H1 (cell line): ENCODE results near the gene TRIM62. TPM values are rescaled to one million over a fixed set of nuclear protein-coding genes. Genes with fewer than 3 reads are reported as not detected.

Source experiments
- CTCF ChIA-PET: fragments of 300-600 bp; sonication (Branson Sonifier 250); formaldehyde crosslinking; loops from one replicate; lab custom pipeline; 2021; ENCODE audit not compliant: partially characterized antibody; lab: Charles Lee
- POLR2A ChIA-PET: fragments of 300-600 bp; sonication (Branson Sonifier 250); formaldehyde crosslinking; loops from one replicate; lab custom pipeline; 2021; ENCODE audit warnings: inconsistent platforms; ENCODE audit not compliant: partially characterized antibody; lab: Charles Lee
- DNase-seq, 2 experiments: peaks; one replicate each; pipeline versions ENCODE4 v3.0.0 to v3.0.0-alpha.2; 2010 to 2022; ENCODE audit warnings: low spot score in 2 of 2, low read depth in 1 of 2, mixed read lengths in 1 of 2
- FAIRE-seq: peaks from 2 replicates; lab custom pipeline; 2011; peaks lifted over from hg19 to GRCh38; lab: Jason Lieb, UNC
- H2AFZ ChIP-seq: 2 replicates; pipeline ENCODE4 v1.8.1; 2012; ENCODE audit warnings: low read length, inconsistent platforms
- H2AK5ac ChIP-seq: 2 replicates; pipeline ENCODE4 v1.6.1; 2013; ENCODE audit warnings: low read depth, low read length
- H2BK120ac ChIP-seq: replicated peaks from 2 replicates; pipeline ENCODE3; 2013; ENCODE audit warnings: low read depth, low read length, inconsistent platforms
- H2BK12ac ChIP-seq: 2 replicates; pipeline ENCODE4 v1.6.1; 2013; ENCODE audit warnings: low read depth, low read length
- H2BK15ac ChIP-seq: 2 replicates; pipeline ENCODE4 v1.6.1; 2013; ENCODE audit warnings: low read length
- H2BK20ac ChIP-seq: 2 replicates; pipeline ENCODE4 v1.6.1; 2013; ENCODE audit warnings: low read length
- H2BK5ac ChIP-seq: 2 replicates; pipeline ENCODE4 v1.6.1; 2013; ENCODE audit warnings: low read depth, low read length
- H3K14ac ChIP-seq: 2 replicates; pipeline ENCODE4 v1.6.1; 2013; ENCODE audit warnings: inconsistent platforms; ENCODE audit not compliant: insufficient read length
- H3K18ac ChIP-seq: 2 replicates; pipeline ENCODE4 v1.6.1; 2013; ENCODE audit warnings: low read length; ENCODE audit errors: extremely low read depth
- H3K23ac ChIP-seq: 2 replicates; pipeline ENCODE4 v1.6.1; 2013; ENCODE audit warnings: inconsistent platforms; ENCODE audit not compliant: insufficient read length
- H3K23me2 ChIP-seq: 2 replicates; pipeline ENCODE4 v1.6.1; 2013; ENCODE audit warnings: low read depth, low read length
- H3K27ac ChIP-seq: 2 replicates; pipeline ENCODE4 v1.6.1; 2011; ENCODE audit warnings: low read depth, low read length, inconsistent platforms
- H3K27me3 ChIP-seq, 4 experiments: replicated peaks in 1 of 4; 1 replicate in 1 of 4; 2 replicates in 3 of 4; pipeline versions ENCODE4 v1.6.1 to v1.8.1; 2011 to 2013; ENCODE audit warnings: low read length in 3 of 4, mild to moderate bottlenecking in 3 of 4, inconsistent platforms in 2 of 4, mixed read lengths in 2 of 4, moderate library complexity in 1 of 4; ENCODE audit not compliant: control insufficient read depth in 3 of 4, insufficient read depth in 3 of 4; ENCODE audit errors: extremely low read depth in 1 of 4
- H3K36me3 ChIP-seq, 4 experiments: 2 replicates each; pipeline versions ENCODE4 v1.6.1 to v1.8.1; 2011 to 2013; ENCODE audit warnings: mild to moderate bottlenecking in 4 of 4, low read length in 3 of 4, moderate library complexity in 2 of 4, control low read depth in 1 of 4, inconsistent platforms in 1 of 4; ENCODE audit not compliant: insufficient read depth in 4 of 4, control insufficient read depth in 2 of 4
- H3K4ac ChIP-seq: replicated peaks from 2 replicates; pipeline ENCODE3; 2013; ENCODE audit warnings: low read length, low read depth, mixed read lengths, inconsistent platforms; ENCODE audit not compliant: insufficient read length
- H3K4me1 ChIP-seq, 4 experiments: replicated peaks in 1 of 4; 1 replicate in 1 of 4; 2 replicates in 3 of 4; pipeline versions ENCODE4 v1.6.1 to v1.8.1; 2011 to 2013; ENCODE audit warnings: low read length in 3 of 4, inconsistent platforms in 2 of 4, mixed read lengths in 1 of 4; ENCODE audit not compliant: insufficient read depth in 4 of 4, control insufficient read depth in 3 of 4
- H3K4me2 ChIP-seq, 2 experiments: 2 replicates each; pipeline versions ENCODE4 v1.6.1 to v1.8.1; 2011 to 2013; ENCODE audit warnings: low read depth in 2 of 2, low read length in 2 of 2, control low read depth in 1 of 2, inconsistent platforms in 1 of 2, mild to moderate bottlenecking in 1 of 2; ENCODE audit not compliant: insufficient read depth in 1 of 2
- H3K4me3 ChIP-seq, 4 experiments: fragments of 200-600, 300-600 bp in 1 of 4; sonication (generic), shearing (Covaris generic), sonication (Bioruptor Twin) in 1 of 4; 2 replicates each; pipeline versions ENCODE4 v1.5.1 to v1.8.1; 2011 to 2016; ENCODE audit warnings: low read length in 4 of 4, low read depth in 3 of 4, control low read depth in 2 of 4, inconsistent platforms in 2 of 4, mild to moderate bottlenecking in 2 of 4, mixed read lengths in 1 of 4, moderate library complexity in 1 of 4; ENCODE audit not compliant: insufficient read depth in 2 of 4; ENCODE audit errors: extremely low read depth in 1 of 4
- H3K56ac ChIP-seq: replicated peaks from 2 replicates; pipeline ENCODE3; 2013; ENCODE audit warnings: low read depth, mild to moderate bottlenecking, mixed read lengths, low read length, inconsistent platforms; ENCODE audit not compliant: insufficient read length
- H3K79me1 ChIP-seq: 2 replicates; pipeline ENCODE4 v1.6.1; 2013; ENCODE audit warnings: low read depth, low read length, control low read depth
- H3K79me2 ChIP-seq, 2 experiments: 2 replicates each; pipeline versions ENCODE4 v1.6.1 to v1.8.1; 2012 to 2013; ENCODE audit warnings: low read length in 2 of 2, mild to moderate bottlenecking in 2 of 2, inconsistent platforms in 1 of 2; ENCODE audit not compliant: insufficient read depth in 2 of 2, control insufficient read depth in 1 of 2
- H3K9ac ChIP-seq, 4 experiments: replicated peaks in 1 of 4; 1 replicate in 1 of 4; 2 replicates in 3 of 4; pipeline versions ENCODE4 v1.6.1 to v1.8.1; 2011 to 2013; ENCODE audit warnings: low read depth in 3 of 4, low read length in 3 of 4, control low read depth in 2 of 4, mild to moderate bottlenecking in 2 of 4, moderate library complexity in 2 of 4, inconsistent platforms in 1 of 4; ENCODE audit errors: extremely low read depth in 1 of 4
- H3K9me3 ChIP-seq, 2 experiments: 2 replicates each; pipeline versions ENCODE4 v1.6.1 to v1.8.1; 2012 to 2013; ENCODE audit warnings: mild to moderate bottlenecking in 2 of 2, moderate library complexity in 2 of 2, control low read depth in 1 of 2, inconsistent platforms in 1 of 2, low read depth in 1 of 2, low read length in 1 of 2, mixed read lengths in 1 of 2; ENCODE audit not compliant: insufficient read depth in 2 of 2
- H4K20me1 ChIP-seq, 2 experiments: replicated peaks in 1 of 2; 2 replicates each; pipeline versions ENCODE3 to v1.8.1; 2011 to 2013; ENCODE audit warnings: inconsistent platforms in 2 of 2, low read length in 2 of 2, mild to moderate bottlenecking in 1 of 2; ENCODE audit not compliant: insufficient read depth in 2 of 2, control insufficient read depth in 1 of 2
- H4K5ac ChIP-seq: 2 replicates; pipeline ENCODE4 v1.6.1; 2013; ENCODE audit warnings: low read length, low read depth, mixed read lengths, inconsistent platforms; ENCODE audit not compliant: insufficient read length
- H4K8ac ChIP-seq: 2 replicates; pipeline ENCODE4 v1.8.0; 2013; ENCODE audit warnings: mild to moderate bottlenecking, moderate library complexity, low read length, inconsistent platforms; ENCODE audit not compliant: insufficient read depth; ENCODE audit errors: extremely low read depth
- H4K91ac ChIP-seq: replicated peaks from 2 replicates; pipeline ENCODE3; 2013; ENCODE audit warnings: low read length, mixed read lengths, inconsistent platforms; ENCODE audit not compliant: insufficient read length
- BRCA1 ChIP-seq: IDR thresholded peaks from 2 replicates; pipeline ENCODE4 v1.6.1; 2012; ENCODE audit warnings: low read depth, low read length, improper control_type of control experiment
- MAX ChIP-seq: IDR thresholded peaks from 2 replicates; pipeline ENCODE4 v1.6.1; 2012; ENCODE audit warnings: inconsistent platforms
- SIRT6 ChIP-seq: IDR thresholded peaks from one replicate; pipeline ENCODE4 v1.7.1; 2012; ENCODE audit warnings: low read length, inconsistent platforms
- TAF7 ChIP-seq: optimal IDR thresholded peaks from 2 replicates; pipeline ENCODE3; 2011; ENCODE audit warnings: low read depth, mild to moderate bottlenecking, inconsistent platforms, low read length, moderate library complexity, borderline replicate concordance
- WGBS, 2 experiments: shearing (Covaris generic) in 1 of 2; methylation state at CpG; one replicate each; pipeline versions ENCODE4 v1.1.6 to v1.1.7; 2013 to 2015; ENCODE audit warnings: low lambda C conversion rate in 2 of 2, mixed read lengths in 2 of 2, inconsistent platforms in 1 of 2, low coverage in 1 of 2, missing lambda C conversion rate in 1 of 2; ENCODE audit not compliant: insufficient replicate concordance in 2 of 2, insufficient coverage in 1 of 2, insufficient read length in 1 of 2; ENCODE audit errors: extremely low coverage in 1 of 2, missing lambda C conversion rate in 1 of 2; 5-methylcytosine and 5-hydroxymethylcytosine counted together
- polyA plus RNA-seq, 7 experiments: library from polyadenylated mRNA; depleted of rRNA in 3 of 7; stranded (reverse) in 5 of 7; unstranded in 2 of 7; fragments of >200 nt in 5 of 7; fragments of 200-250 nt in 2 of 7; gene quantifications; 1 replicate in 5 of 7; 2 replicates in 1 of 7; 4 replicates in 1 of 7; pipeline versions ENCODE4 v1.2.1 to v1.2.3, GENCODE V29; 2011 to 2013; ENCODE audit warnings: missing spikeins in 2 of 7, mixed read lengths in 2 of 7
- total RNA-seq: library from RNA; stranded (reverse); fragmentation: NEBNext Ultra II Directional; extraction: Animal tissue kit (Norgen Biotek cat#: 25700); gene quantifications from 2 replicates; pipeline ENCODE4 v1.2.1, GENCODE V29; 2021
- TF ChIP-seq, protein P1 (sequence below), 3 experiments: IDR thresholded peaks; 1 replicate in 2 of 3; 2 replicates in 1 of 3; pipeline versions ENCODE4 v1.5.1 to v1.6.1; 2011; ENCODE audit warnings: low read length in 3 of 3, mild to moderate bottlenecking in 3 of 3, inconsistent platforms in 2 of 3, low read depth in 1 of 3, moderate library complexity in 1 of 3; ENCODE audit not compliant: insufficient read depth in 1 of 3; ENCODE audit errors: control extremely low read depth in 1 of 3
- TF ChIP-seq, protein P2 (sequence below): IDR thresholded peaks from 2 replicates; pipeline ENCODE4 v1.6.1; 2011; ENCODE audit warnings: low read length, improper control_type of control experiment

The TRIM62 gene
- total and polyA plus RNA-seq, 2 of the 8 experiments (the other 6 are each of a cell fraction or from before 2014, with no cell fraction given), result 6.3 to 10.8 TPM

DNA sequence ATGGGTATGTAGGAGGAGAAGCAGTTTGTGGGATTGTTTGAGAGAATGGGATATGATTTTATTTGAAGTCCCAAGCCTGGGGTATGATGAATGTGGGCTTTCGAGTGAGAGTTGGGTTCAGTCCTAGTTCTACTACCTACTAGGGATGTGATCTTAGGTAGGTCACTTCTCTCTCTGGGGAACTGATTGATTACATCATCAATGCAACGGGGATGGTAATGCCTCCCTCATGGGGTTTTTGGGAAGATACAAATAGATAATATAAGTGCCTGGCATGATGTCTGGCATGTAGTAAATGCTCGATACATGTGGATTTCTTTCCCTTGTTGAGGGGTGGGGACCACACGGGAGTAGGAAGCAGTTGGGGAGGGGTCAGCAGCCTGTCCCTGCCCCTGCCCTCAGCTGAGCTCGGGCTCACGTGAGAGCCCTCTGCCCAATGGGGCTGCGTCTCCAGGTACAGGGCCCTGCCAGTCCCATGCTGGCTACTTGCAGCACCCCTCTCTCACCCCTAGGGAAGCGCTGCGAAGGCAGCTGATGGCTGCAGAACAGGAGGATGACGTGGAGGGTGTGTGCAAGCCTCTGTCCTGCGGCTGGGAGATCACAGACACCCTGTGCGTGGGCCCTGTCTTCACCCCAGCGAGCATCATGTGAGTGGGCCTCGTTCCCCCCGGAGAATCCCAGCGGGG, 62.2 kb downstream of the TRIM62 start:
- no peak overlapping the region for H3K9ac ChIP-seq
- H3K4ac ChIP-seq, result no peak overlapping the region
- peak overlapping the region; percentile 34 for H4K91ac ChIP-seq
- H3K9me3 ChIP-seq, result no peaks in the 10 kb centered on the region
- no peaks in the 10 kb centered on the region for H3K79me1 ChIP-seq
- H2BK120ac ChIP-seq, result no peak overlapping the region
- H4K5ac ChIP-seq, result no peak overlapping the region
- peaks cover 0 to 18% (median 9%) of the 10 kb centered on the region in 4 experiments; a peak in 5 of 7 replicates for H3K27me3 ChIP-seq
- CTCF ChIA-PET, result interaction anchor here (1.0 to 2.7 kb wide), 11 partner anchors 9 to 352 kb away, joined by 3 to 9 read pairs (median 4); no protein-coding TSS in a partner anchor
- no peak overlapping the region; a peak in 1 of 8 replicates for H3K4me3 ChIP-seq
- no peak overlapping the region for H3K23ac ChIP-seq
- H2BK12ac ChIP-seq, result peak overlapping the region; percentile 89; the same call in 1 of the 2 replicates
- H2BK5ac ChIP-seq, result 0 out of 2 replicates have a peak overlapping the region, but pooled peaks have one; percentile 12
- H3K23me2 ChIP-seq, result no peaks in the 10 kb centered on the region
- no peak overlapping the region for H3K27ac ChIP-seq
- no peak overlapping the region for H2BK20ac ChIP-seq
- POLR2A ChIA-PET, result interaction anchor here (1.0 kb wide), 1 partner anchor 115 kb away, joined by 3 read pairs; no protein-coding TSS in a partner anchor
- H4K20me1 ChIP-seq, result no peaks in the 10 kb centered on the region
- no peaks in the 10 kb centered on the region for H3K36me3 ChIP-seq
- H2AFZ ChIP-seq, result peak overlapping the region; percentile 77; the same call in 1 of the 2 replicates
- no peaks in the 10 kb centered on the region; a peak in 3 of 7 replicates for H3K4me1 ChIP-seq
- no peaks in the 10 kb centered on the region for H3K79me2 ChIP-seq
- 50% methylated on average over 16 of the region's 16 CpGs; no CpG with 5 or more reads in 1 of the 2 experiments for WGBS, 2 experiments
- no peak overlapping the region for H2BK15ac ChIP-seq
- 0 out of 2 replicates have a peak overlapping the region, but pooled peaks have one; percentile 12 for H2AK5ac ChIP-seq
- peak overlapping the region; percentile 34 to 35; a peak in 2 of 4 replicates for H3K4me2 ChIP-seq
- FAIRE-seq (no peak), DNase-seq (peak; percentile 33 to 81)
- no peak overlapping the region for H3K14ac ChIP-seq
- H3K18ac ChIP-seq, result 0 out of 2 replicates have a peak overlapping the region, but pooled peaks have one; percentile 4
- H3K56ac ChIP-seq, result no peak overlapping the region
- H4K8ac ChIP-seq, result peak overlapping the region; percentile 88
- TF ChIP-seq, protein P1, sequence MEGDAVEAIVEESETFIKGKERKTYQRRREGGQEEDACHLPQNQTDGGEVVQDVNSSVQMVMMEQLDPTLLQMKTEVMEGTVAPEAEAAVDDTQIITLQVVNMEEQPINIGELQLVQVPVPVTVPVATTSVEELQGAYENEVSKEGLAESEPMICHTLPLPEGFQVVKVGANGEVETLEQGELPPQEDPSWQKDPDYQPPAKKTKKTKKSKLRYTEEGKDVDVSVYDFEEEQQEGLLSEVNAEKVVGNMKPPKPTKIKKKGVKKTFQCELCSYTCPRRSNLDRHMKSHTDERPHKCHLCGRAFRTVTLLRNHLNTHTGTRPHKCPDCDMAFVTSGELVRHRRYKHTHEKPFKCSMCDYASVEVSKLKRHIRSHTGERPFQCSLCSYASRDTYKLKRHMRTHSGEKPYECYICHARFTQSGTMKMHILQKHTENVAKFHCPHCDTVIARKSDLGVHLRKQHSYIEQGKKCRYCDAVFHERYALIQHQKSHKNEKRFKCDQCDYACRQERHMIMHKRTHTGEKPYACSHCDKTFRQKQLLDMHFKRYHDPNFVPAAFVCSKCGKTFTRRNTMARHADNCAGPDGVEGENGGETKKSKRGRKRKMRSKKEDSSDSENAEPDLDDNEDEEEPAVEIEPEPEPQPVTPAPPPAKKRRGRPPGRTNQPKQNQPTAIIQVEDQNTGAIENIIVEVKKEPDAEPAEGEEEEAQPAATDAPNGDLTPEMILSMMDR (IDR thresholded peaks at IDR 0.05; ENCODE audit: control extremely low read depth in 1 of 3, insufficient read depth in 1 of 3, low read depth in 1 of 3, low read length in 3 of 3), result peak; percentile 22 to 71 (median 70); a peak in 3 of 4 replicates
- TF ChIP-seq BRCA1 (no peak), MAX (peak; percentile 74), SIRT6 (no peak), TAF7 (no peak)
- TF ChIP-seq, protein P2, sequence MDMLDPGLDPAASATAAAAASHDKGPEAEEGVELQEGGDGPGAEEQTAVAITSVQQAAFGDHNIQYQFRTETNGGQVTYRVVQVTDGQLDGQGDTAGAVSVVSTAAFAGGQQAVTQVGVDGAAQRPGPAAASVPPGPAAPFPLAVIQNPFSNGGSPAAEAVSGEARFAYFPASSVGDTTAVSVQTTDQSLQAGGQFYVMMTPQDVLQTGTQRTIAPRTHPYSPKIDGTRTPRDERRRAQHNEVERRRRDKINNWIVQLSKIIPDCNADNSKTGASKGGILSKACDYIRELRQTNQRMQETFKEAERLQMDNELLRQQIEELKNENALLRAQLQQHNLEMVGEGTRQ, result peak; percentile 92
